K562 (cell line): ENCODE results near the gene ATL3. TPM values are rescaled to one million over a fixed set of nuclear protein-coding genes. Genes with fewer than 3 reads are reported as not detected.

ENCODE experiments used
- BCOR ChIP-seq: fragments of 450-650 bp; IDR thresholded peaks from 2 replicates; pipeline ENCODE4 v1.6.1; 2016
- FUS ChIP-seq: fragments of 200-400 bp; formaldehyde crosslinking; optimal IDR thresholded peaks from 2 replicates; pipeline ENCODE3; 2017; ENCODE audit warnings: low read depth, low read length
- HNRNPLL ChIP-seq: fragments of 200-400 bp; formaldehyde crosslinking; IDR thresholded peaks from 2 replicates; pipeline ENCODE4 v1.6.1; 2017; ENCODE audit warnings: low read length, low read depth, mild to moderate bottlenecking; ENCODE audit not compliant: poor library complexity, severe bottlenecking
- RHOXF2B ChIP-seq: fragments of 250-450 bp; sonication (Bioruptor Pico); conservative IDR thresholded peaks from 2 replicates; pipeline ENCODE4 v1.5.1; 2021
- SIN3A ChIP-seq, 2 experiments: fragments of 150-350 bp in 1 of 2; IDR thresholded peaks; 2 replicates each; pipeline ENCODE4 v1.6.1; 2011 to 2016; ENCODE audit warnings: borderline replicate concordance in 2 of 2, low read depth in 2 of 2, low read length in 2 of 2, mild to moderate bottlenecking in 2 of 2, moderate library complexity in 2 of 2; ENCODE audit not compliant: control insufficient read depth in 1 of 2
- SNRNP70 ChIP-seq: fragments of 200-400 bp; formaldehyde crosslinking; optimal IDR thresholded peaks from 2 replicates; pipeline ENCODE3; 2017; ENCODE audit warnings: low read depth, low read length
- SUPT5H ChIP-seq: fragments of 450-650 bp; IDR thresholded peaks from 2 replicates; pipeline ENCODE4 v1.6.1; 2016
- TEAD1 ChIP-seq, 2 experiments: fragments of 450-650 bp in 1 of 2; sonication (generic) in 1 of 2; formaldehyde crosslinking; IDR thresholded peaks; 2 replicates each; pipeline versions ENCODE4 v1.4.0 to v1.8.0; 2020 to 2022; ENCODE audit warnings: mild to moderate bottlenecking in 2 of 2, missing genetic modification reagents in 1 of 2
- ZNF644 ChIP-seq: fragments of 200-800 bp; sonication (Bioruptor generic); IDR thresholded peaks from 2 replicates; pipeline ENCODE4 v1.6.1; 2016; ENCODE audit warnings: low read depth, missing genetic modification characterization, missing compliant biosample characterization
- ZNF668 ChIP-seq: fragments of 250-450 bp; sonication (Bioruptor Pico); IDR thresholded peaks from 2 replicates; pipeline ENCODE4 v1.8.0; 2022; ENCODE audit warnings: mild to moderate bottlenecking, inconsistent platforms
- polyA plus RNA-seq, 8 experiments: library from polyadenylated mRNA; depleted of rRNA in 4 of 8; stranded (reverse) in 5 of 8; unstranded in 3 of 8; fragments of >200 nt; fragmentation: Nextera tagmentation in 2 of 8; fragmentation: Illumina TruSeq in 1 of 8; extraction: Ambion mirVana in 2 of 8; extraction: Trizol in 1 of 8; gene quantifications; 2 replicates each; pipeline versions ENCODE4 v1.2.1 to v1.2.3, GENCODE V29; 2011 to 2014; ENCODE audit warnings: inconsistent platforms in 1 of 8, missing spikeins in 1 of 8
- total RNA-seq, 7 experiments: library from RNA; depleted of rRNA in 6 of 7; stranded (reverse); fragments of >200 nt in 6 of 7; fragmentation: Illumina TruSeq in 2 of 7; extraction: Trizol in 2 of 7; gene quantifications; 2 replicates each; pipeline versions ENCODE4 v1.2.1 to v1.2.3, GENCODE V29; 2011 to 2021; ENCODE audit warnings: low replicate concordance in 1 of 7
- TF ChIP-seq, protein P1 (sequence below), 2 experiments: fragments of 450-650 bp; conservative IDR thresholded peaks; 2 replicates each; pipeline ENCODE4 v1.6.1; 2017; ENCODE audit warnings: mild to moderate bottlenecking in 2 of 2, moderate library complexity in 2 of 2
- TF ChIP-seq, protein P2 (sequence below): fragments of 450-650 bp; IDR thresholded peaks from 2 replicates; pipeline ENCODE4 v1.6.1; 2016; ENCODE audit warnings: mild to moderate bottlenecking, moderate library complexity
- TF ChIP-seq, protein P3 (sequence below): fragments of 450-650 bp; formaldehyde crosslinking; IDR thresholded peaks from 2 replicates; pipeline ENCODE4 v1.4.0; 2020; ENCODE audit warnings: mild to moderate bottlenecking, moderate library complexity

Gene ATL3
- total and polyA plus RNA-seq, 9 of the 15 experiments (the other 6 are each of a cell fraction or from before 2014, with no cell fraction given): 18.2 to 39.8 (median 23.9) TPM

DNA sequence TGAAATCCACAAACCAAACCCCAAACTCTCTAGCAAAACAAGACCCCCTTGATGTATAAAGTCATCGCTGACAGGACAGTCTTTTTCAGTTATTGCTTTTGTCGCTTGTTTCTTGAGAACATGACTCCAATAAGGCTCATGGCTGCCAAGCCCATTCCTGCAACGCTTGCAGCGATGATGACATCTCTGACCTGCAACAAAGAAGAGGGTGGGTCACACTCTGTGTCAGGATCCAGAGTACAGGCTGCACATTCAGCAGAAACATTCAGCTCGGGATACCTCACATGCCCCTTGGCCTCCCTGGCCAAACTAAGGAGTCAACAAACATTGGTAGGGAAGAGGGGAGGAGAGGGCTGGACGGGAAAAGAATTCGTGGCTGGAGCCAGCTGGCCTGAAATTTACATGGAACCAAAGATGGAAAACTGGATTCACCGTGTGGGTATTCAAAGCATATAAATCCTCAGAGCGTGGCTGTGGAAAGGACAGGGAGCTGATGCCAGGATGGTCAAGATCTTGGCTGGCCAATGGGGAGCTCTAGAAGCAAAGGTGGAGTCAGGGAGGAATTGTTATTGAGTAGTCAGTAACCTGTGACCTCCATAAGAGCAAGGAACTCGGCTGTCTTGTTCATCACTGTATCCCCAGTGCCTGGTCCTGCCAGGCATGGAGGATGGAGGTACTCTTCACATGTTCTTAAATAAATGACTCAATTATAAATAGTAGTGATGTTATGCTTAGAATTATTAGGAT lies 96.1 kb downstream of the ATL3 start (continued):
- TF ChIP-seq BCOR (no peak), FUS (no peak), ZNF644 (peak; percentile 19; the same call in 1 of the 2 replicates), HNRNPLL (no peak), TEAD1 (CRISPR knock-in tag; IDR thresholded peaks at IDR 0.05) (peak in 1 of 2 experiments; percentile 49; a peak in 1 of 4 replicates), ZNF668 (CRISPR knock-in tag) (no peak), SUPT5H (no peak), SIN3A (IDR thresholded peaks at IDR 0.05; ENCODE audit: borderline replicate concordance in 2 of 2, control insufficient read depth in 1 of 2, low read depth in 2 of 2, low read length in 2 of 2) (peak in 1 of 2 experiments; percentile 23; a peak in 1 of 4 replicates), SNRNP70 (no peak), RHOXF2B (CRISPR knock-in tag) (no peak)
- TF ChIP-seq, protein P1, sequence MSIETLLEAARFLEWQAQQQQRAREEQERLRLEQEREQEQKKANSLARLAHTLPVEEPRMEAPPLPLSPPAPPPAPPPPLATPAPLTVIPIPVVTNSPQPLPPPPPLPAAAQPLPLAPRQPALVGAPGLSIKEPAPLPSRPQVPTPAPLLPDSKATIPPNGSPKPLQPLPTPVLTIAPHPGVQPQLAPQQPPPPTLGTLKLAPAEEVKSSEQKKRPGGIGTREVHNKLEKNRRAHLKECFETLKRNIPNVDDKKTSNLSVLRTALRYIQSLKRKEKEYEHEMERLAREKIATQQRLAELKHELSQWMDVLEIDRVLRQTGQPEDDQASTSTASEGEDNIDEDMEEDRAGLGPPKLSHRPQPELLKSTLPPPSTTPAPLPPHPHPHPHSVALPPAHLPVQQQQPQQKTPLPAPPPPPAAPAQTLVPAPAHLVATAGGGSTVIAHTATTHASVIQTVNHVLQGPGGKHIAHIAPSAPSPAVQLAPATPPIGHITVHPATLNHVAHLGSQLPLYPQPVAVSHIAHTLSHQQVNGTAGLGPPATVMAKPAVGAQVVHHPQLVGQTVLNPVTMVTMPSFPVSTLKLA (conservative IDR thresholded peaks at IDR 0.05): peak in 1 of 2 experiments; percentile 6; a peak in 2 of 4 replicates
- TF ChIP-seq, protein P2, sequence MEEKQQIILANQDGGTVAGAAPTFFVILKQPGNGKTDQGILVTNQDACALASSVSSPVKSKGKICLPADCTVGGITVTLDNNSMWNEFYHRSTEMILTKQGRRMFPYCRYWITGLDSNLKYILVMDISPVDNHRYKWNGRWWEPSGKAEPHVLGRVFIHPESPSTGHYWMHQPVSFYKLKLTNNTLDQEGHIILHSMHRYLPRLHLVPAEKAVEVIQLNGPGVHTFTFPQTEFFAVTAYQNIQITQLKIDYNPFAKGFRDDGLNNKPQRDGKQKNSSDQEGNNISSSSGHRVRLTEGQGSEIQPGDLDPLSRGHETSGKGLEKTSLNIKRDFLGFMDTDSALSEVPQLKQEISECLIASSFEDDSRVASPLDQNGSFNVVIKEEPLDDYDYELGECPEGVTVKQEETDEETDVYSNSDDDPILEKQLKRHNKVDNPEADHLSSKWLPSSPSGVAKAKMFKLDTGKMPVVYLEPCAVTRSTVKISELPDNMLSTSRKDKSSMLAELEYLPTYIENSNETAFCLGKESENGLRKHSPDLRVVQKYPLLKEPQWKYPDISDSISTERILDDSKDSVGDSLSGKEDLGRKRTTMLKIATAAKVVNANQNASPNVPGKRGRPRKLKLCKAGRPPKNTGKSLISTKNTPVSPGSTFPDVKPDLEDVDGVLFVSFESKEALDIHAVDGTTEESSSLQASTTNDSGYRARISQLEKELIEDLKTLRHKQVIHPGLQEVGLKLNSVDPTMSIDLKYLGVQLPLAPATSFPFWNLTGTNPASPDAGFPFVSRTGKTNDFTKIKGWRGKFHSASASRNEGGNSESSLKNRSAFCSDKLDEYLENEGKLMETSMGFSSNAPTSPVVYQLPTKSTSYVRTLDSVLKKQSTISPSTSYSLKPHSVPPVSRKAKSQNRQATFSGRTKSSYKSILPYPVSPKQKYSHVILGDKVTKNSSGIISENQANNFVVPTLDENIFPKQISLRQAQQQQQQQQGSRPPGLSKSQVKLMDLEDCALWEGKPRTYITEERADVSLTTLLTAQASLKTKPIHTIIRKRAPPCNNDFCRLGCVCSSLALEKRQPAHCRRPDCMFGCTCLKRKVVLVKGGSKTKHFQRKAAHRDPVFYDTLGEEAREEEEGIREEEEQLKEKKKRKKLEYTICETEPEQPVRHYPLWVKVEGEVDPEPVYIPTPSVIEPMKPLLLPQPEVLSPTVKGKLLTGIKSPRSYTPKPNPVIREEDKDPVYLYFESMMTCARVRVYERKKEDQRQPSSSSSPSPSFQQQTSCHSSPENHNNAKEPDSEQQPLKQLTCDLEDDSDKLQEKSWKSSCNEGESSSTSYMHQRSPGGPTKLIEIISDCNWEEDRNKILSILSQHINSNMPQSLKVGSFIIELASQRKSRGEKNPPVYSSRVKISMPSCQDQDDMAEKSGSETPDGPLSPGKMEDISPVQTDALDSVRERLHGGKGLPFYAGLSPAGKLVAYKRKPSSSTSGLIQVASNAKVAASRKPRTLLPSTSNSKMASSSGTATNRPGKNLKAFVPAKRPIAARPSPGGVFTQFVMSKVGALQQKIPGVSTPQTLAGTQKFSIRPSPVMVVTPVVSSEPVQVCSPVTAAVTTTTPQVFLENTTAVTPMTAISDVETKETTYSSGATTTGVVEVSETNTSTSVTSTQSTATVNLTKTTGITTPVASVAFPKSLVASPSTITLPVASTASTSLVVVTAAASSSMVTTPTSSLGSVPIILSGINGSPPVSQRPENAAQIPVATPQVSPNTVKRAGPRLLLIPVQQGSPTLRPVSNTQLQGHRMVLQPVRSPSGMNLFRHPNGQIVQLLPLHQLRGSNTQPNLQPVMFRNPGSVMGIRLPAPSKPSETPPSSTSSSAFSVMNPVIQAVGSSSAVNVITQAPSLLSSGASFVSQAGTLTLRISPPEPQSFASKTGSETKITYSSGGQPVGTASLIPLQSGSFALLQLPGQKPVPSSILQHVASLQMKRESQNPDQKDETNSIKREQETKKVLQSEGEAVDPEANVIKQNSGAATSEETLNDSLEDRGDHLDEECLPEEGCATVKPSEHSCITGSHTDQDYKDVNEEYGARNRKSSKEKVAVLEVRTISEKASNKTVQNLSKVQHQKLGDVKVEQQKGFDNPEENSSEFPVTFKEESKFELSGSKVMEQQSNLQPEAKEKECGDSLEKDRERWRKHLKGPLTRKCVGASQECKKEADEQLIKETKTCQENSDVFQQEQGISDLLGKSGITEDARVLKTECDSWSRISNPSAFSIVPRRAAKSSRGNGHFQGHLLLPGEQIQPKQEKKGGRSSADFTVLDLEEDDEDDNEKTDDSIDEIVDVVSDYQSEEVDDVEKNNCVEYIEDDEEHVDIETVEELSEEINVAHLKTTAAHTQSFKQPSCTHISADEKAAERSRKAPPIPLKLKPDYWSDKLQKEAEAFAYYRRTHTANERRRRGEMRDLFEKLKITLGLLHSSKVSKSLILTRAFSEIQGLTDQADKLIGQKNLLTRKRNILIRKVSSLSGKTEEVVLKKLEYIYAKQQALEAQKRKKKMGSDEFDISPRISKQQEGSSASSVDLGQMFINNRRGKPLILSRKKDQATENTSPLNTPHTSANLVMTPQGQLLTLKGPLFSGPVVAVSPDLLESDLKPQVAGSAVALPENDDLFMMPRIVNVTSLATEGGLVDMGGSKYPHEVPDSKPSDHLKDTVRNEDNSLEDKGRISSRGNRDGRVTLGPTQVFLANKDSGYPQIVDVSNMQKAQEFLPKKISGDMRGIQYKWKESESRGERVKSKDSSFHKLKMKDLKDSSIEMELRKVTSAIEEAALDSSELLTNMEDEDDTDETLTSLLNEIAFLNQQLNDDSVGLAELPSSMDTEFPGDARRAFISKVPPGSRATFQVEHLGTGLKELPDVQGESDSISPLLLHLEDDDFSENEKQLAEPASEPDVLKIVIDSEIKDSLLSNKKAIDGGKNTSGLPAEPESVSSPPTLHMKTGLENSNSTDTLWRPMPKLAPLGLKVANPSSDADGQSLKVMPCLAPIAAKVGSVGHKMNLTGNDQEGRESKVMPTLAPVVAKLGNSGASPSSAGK: no peak
- TF ChIP-seq, protein P3, sequence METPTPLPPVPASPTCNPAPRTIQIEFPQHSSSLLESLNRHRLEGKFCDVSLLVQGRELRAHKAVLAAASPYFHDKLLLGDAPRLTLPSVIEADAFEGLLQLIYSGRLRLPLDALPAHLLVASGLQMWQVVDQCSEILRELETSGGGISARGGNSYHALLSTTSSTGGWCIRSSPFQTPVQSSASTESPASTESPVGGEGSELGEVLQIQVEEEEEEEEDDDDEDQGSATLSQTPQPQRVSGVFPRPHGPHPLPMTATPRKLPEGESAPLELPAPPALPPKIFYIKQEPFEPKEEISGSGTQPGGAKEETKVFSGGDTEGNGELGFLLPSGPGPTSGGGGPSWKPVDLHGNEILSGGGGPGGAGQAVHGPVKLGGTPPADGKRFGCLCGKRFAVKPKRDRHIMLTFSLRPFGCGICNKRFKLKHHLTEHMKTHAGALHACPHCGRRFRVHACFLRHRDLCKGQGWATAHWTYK (CRISPR knock-in tag): no peak
